GM12873 (cell line): ENCODE data around the gene SGMS1.

ENCODE experiments used
- TF ChIP-seq, protein P1 (sequence below): IDR thresholded peaks from 2 replicates; pipeline ENCODE4 v1.5.1; 2012; ENCODE audit warnings: low read depth, mild to moderate bottlenecking, moderate library complexity, low read length, control low read depth; ENCODE audit not compliant: insufficient read depth; ENCODE audit errors: missing control alignments

Gene SGMS1

DNA sequence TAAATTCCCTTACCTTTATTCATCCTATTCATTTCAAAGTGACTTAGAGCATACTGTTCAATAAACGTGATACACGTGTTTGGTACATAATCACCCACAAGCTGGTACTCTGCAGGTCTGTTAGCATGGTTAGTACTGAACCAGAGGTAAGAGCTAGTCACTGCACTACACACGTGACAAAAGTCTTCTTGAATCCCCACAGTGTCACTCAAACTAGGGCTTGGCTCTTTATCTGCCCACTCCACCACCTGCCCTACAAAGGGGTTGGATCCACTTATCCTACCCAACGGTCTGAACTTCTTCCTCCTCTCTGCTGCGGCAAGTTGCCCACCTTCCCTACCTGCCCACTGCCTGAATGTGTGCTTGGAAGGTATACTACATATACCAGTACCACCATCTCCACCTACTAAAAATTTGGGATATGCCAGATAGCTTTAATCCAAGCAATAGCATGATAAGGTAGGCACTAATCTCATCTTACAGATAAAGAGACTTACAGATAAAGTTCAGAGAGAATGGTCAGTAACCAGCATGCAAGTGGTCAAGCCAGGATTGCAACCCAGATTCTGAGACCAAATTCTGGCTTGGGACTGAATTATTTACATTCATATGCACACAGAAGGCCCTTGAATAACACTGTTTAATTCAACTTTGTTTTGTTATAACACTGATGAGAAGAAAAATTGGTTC lies 92.2 kb downstream of the SGMS1 start:
- TF ChIP-seq, protein P1, sequence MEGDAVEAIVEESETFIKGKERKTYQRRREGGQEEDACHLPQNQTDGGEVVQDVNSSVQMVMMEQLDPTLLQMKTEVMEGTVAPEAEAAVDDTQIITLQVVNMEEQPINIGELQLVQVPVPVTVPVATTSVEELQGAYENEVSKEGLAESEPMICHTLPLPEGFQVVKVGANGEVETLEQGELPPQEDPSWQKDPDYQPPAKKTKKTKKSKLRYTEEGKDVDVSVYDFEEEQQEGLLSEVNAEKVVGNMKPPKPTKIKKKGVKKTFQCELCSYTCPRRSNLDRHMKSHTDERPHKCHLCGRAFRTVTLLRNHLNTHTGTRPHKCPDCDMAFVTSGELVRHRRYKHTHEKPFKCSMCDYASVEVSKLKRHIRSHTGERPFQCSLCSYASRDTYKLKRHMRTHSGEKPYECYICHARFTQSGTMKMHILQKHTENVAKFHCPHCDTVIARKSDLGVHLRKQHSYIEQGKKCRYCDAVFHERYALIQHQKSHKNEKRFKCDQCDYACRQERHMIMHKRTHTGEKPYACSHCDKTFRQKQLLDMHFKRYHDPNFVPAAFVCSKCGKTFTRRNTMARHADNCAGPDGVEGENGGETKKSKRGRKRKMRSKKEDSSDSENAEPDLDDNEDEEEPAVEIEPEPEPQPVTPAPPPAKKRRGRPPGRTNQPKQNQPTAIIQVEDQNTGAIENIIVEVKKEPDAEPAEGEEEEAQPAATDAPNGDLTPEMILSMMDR = no peak

DNA sequence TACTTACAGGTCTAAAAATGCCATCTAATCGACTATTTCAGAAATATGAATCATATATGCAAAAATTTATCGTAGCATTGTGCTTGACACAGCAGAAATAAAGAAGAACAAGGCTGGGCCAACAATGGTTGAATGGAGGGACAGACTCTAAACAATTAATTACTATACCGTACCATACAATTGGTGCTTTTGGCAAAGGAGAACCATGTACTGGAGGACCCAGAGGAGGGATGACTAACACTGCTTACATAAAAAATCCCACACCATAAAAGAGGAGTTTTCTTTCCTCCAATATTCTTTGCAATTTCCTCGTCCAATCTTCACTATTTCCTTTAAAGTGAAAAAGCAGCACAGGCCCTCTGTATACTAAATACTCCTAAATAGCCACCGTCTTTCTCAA lies 94.1 kb downstream of the SGMS1 start:
- TF ChIP-seq, protein P1 = no peak

DNA sequence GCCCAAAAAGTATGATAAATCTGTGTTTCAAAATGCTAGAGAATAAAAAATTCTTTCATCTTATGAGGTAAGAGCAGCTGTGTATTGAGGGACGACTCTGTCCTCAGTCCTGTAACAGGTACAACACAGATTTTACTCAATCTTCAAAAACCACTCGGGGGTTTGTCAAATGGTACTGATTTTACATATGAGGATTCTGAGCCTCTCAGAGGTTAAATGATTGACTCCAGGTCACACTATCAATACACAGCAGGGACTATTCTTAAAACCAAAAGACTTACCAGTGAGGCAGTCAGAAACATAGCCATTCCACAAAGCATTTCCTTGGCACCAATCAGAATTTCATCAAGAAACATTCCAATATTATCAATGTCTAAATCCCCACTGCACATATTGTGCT lies 95.5 kb downstream of the SGMS1 start:
- TF ChIP-seq, protein P1 = no peak

- TF ChIP-seq, protein P1 = no peak
Measured at GRCh38 chr10:50527442-50528043, 96.2 kb downstream of the SGMS1 start.

GRCh38 chr10:50526185-50526584 lies 97.6 kb downstream of the SGMS1 start:
- TF ChIP-seq, protein P1 = no peak

DNA sequence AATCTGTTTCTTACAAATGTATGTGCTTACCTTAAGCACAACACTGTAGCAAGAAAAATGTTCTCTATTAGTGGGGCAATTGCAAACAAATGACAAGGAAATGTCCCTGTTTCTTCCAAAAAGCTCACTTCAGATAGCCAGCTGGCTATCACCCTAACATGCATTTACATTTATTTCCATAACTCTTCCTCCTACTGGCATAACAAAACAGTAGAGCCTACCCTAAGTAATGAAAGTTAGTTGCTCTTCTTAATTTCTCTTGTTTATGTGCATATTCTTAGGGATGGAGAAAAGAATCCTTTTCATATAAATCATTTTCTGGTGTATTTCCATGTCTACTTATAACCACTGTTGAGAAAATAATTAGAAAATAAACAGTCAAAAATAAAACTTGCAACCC lies 100.4 kb downstream of the SGMS1 start:
- TF ChIP-seq, protein P1 = no peak

- TF ChIP-seq, protein P1 = no peak
Measured at GRCh38 chr10:50522908-50523307, 100.8 kb downstream of the SGMS1 start.
